Vagina (tissue), 2 donors: Measurements from ENCODE around the gene RELL1. TPM values are rescaled to one million over a fixed set of nuclear protein-coding genes. Genes with fewer than 3 reads are reported as not detected.

Experiments used
- DNase-seq, 2 donors: peaks; one replicate each; pipeline ENCODE4 v3.0.0-alpha.2; 2017; ENCODE audit errors: extremely low spot score in 2 of 2
- H3K27ac ChIP-seq: fragments of 200-600 bp; sonication (generic); one replicate; pipeline ENCODE4 v1.5.1; 2019
- H3K27me3 ChIP-seq: fragments of 200-600 bp; sonication (generic); one replicate; pipeline ENCODE4 v1.5.1; 2019
- H3K36me3 ChIP-seq, 2 donors: fragments of 200-600 bp; sonication (generic); one replicate each; pipeline ENCODE4 v1.5.1; 2017 to 2019
- H3K4me1 ChIP-seq: fragments of 200-600 bp; sonication (generic); one replicate; pipeline ENCODE4 v1.5.1; 2019
- H3K4me3 ChIP-seq, 2 donors: fragments of 200-600 bp; sonication (generic); 1 replicate in 1 of 2; 2 replicates in 1 of 2; pipeline ENCODE4 v1.5.1; 2016 to 2019
- H3K9me3 ChIP-seq: fragments of 200-600 bp; sonication (generic); one replicate; pipeline ENCODE4 v1.5.1; 2019
- CTCF ChIP-seq, 3 experiments: fragments of 450-650 bp in 2 of 3; fragments of 200-600 bp in 1 of 3; sonication (generic) in 1 of 3; IDR thresholded peaks; one replicate each; pipeline ENCODE4 v1.5.1; 2017 to 2019; ENCODE audit warnings: antibody characterized with exemption in 3 of 3, mild to moderate bottlenecking in 2 of 3, moderate library complexity in 2 of 3
- POLR2A ChIP-seq, 2 donors: fragments of 450-650 bp; IDR thresholded peaks; one replicate each; pipeline ENCODE4 v1.6.1; 2017; ENCODE audit warnings: antibody characterized with exemption in 2 of 2, mild to moderate bottlenecking in 2 of 2, moderate library complexity in 2 of 2
- POLR2AphosphoS5 ChIP-seq, 2 donors: sonication (generic); formaldehyde crosslinking; IDR thresholded peaks; one replicate each; pipeline ENCODE4 v1.9.0; 2017; ENCODE audit warnings: antibody characterized with exemption in 2 of 2, mild to moderate bottlenecking in 2 of 2, low read depth in 1 of 2; ENCODE audit not compliant: insufficient read depth in 1 of 2
- intact Hi-C: fragments of 100-400 bp; cut with DNase I; formaldehyde crosslinking; loops from one replicate; pipeline ENCODE4 v1.15.1; 2023
- small RNA-seq: library from RNA; depleted of rRNA; stranded (forward); fragments of <200 nt; gene quantifications from one replicate; pipeline ENCODE3, GENCODE V24; 2016
- total RNA-seq: library from RNA; depleted of rRNA; stranded (reverse); fragments of >200 nt; gene quantifications from one replicate; pipeline ENCODE4 v1.2.3, GENCODE V29; 2016

The RELL1 gene
- total RNA-seq, 1 donor from 2014 or later: 38.8 TPM

DNA sequence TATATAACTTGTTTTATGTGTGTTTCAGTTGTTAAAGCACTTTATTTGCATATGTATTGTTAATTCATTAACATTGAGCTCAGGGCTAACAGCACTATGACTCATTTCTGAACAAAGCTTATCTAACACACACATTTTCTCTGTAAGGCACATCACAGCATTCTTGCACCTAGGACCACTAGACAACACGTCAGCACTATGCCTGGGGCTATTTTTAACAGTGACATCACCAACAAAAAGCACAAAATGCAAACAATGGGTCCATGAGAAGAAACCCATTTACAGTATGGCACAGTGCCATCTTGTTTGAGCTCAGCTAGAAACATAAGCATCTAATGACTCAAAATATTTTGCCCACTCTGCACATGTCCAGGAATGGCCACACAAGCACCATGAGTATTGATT lies 124.4 kb downstream of the RELL1 start:
- intact Hi-C loops: no loop called here
- no peak for DNase-seq
- Histone ChIP-seq H3K4me3 (no peak overlapping the region), H3K27me3 (no peaks in the 10 kb centered on the region), H3K27ac (no peak overlapping the region), H3K36me3 (no peaks in the 10 kb centered on the region), H3K9me3 (no peaks in the 10 kb centered on the region), H3K4me1 (no peaks in the 10 kb centered on the region)
- TF ChIP-seq POLR2AphosphoS5 (IDR thresholded peaks at IDR 0.05; ENCODE audit: insufficient read depth in 1 of 2, low read depth in 1 of 2) (no peak), POLR2A (IDR thresholded peaks at IDR 0.05) (no peak)

- no peak for TF ChIP-seq CTCF (IDR thresholded peaks at IDR 0.05)
- no peak for TF ChIP-seq POLR2A (IDR thresholded peaks at IDR 0.05)
- TF ChIP-seq POLR2AphosphoS5 (IDR thresholded peaks at IDR 0.05; ENCODE audit: insufficient read depth in 1 of 2, low read depth in 1 of 2): no peak
- no peaks in the 10 kb centered on the region for H3K9me3 ChIP-seq
- H3K4me3 ChIP-seq: no peak overlapping the region
- H3K36me3 ChIP-seq: no peaks in the 10 kb centered on the region
- H3K4me1 ChIP-seq: no peaks in the 10 kb centered on the region
- intact Hi-C loops: no loop called here
- H3K27me3 ChIP-seq: no peaks in the 10 kb centered on the region
- no peak for DNase-seq
- no peak overlapping the region for H3K27ac ChIP-seq
These were observed 124.9 kb downstream of the RELL1 start for GRCh38 chr4:37561196-37561802.

Small RNA genes within 50 kb of the gene (small RNA-seq; reads per million reads assigned to genes)
- not detected for gene RF00019

Other genes with a start within 250 kb of the RELL1 start
- 30.2 TPM for gene PGM2, start 140.3 kb upstream of the RELL1 start, total RNA-seq
- gene TBC1D1, start 204.7 kb upstream of the RELL1 start, total RNA-seq: 96.0 TPM